ENCODE data around the gene HGS.

The HGS gene, protein sequence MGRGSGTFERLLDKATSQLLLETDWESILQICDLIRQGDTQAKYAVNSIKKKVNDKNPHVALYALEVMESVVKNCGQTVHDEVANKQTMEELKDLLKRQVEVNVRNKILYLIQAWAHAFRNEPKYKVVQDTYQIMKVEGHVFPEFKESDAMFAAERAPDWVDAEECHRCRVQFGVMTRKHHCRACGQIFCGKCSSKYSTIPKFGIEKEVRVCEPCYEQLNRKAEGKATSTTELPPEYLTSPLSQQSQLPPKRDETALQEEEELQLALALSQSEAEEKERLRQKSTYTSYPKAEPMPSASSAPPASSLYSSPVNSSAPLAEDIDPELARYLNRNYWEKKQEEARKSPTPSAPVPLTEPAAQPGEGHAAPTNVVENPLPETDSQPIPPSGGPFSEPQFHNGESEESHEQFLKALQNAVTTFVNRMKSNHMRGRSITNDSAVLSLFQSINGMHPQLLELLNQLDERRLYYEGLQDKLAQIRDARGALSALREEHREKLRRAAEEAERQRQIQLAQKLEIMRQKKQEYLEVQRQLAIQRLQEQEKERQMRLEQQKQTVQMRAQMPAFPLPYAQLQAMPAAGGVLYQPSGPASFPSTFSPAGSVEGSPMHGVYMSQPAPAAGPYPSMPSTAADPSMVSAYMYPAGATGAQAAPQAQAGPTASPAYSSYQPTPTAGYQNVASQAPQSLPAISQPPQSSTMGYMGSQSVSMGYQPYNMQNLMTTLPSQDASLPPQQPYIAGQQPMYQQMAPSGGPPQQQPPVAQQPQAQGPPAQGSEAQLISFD

GRCh38 chr17:81683584-81684441 is at the start of gene HGS, which contains the start of gene ARL16:
Gene HGS, plus strand, starts transcription at chr17:81684011. Its CDS starts 56 bp downstream, at chr17:81684067.
Gene ARL16, minus strand, starts transcription at chr17:81683797. Its CDS starts 44 bp downstream, at chr17:81683753.
- DNase-seq (ENCODE audit: low read depth in 3 of 3): peak; percentile 95 to 97 (median 95)

DNA sequence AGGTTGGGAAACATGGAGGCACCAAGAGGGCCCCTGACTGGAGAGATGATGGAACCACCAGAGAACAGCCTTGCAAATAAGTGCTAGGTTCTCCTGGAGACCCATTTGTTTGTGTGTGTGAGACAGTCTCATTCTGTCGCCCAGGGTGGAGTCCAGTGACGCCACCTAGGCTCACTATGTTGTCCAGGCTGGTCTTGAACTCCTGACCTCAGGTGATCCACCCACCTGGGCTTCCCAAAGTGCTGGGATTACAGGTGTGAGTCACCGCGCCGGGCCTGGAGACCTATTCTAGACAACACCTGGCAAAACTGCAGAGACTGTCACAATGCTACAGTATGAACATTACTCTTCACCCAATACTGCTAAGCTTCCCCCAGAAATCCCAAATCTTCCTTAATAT is 48.4 kb upstream of the HGS start:
- DNase-seq (ENCODE audit: low read depth in 3 of 3): no peak

- no peak for DNase-seq (ENCODE audit: low read depth in 3 of 3)
These were observed 47.8 kb upstream of the HGS start for GRCh38 chr17:81635973-81636504.

DNA sequence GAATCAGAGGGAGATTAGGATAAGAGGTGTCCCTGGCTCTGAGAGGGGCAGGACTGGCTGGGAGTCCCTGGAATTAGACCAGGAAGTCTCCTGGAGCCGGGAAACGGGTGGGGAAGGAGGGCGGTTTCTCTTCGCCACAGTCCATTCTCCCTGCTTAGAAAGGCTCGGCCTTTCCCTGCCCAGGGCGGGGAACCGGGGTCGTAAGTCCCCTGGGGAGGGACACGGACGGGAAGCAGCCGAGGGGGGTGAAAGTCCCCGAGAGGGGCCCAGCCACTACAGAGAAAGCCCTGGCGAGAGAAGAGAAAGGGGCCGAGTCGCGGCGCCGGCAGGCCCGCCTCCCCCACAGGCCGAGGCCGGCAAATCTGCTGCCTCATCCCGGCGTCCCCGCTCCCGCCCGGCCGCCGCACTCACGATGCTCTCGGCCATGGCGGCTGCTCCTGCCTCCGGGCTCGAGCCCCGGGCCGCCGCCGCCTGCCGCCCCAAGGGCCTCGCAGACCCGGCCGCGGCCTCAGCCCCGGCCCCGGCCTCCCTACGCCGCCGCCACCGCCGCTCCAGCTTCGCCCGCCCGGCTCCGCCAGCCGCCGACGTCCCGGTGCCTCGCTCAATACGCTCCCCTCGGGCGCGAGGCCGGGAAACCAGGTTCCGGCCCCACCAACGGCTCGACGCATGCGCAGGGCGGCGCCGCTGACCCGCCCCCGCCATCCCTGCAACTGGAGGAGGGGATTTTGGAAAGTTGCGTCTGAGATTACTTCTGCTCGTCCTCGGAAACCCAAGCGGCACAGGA is 47.1 kb upstream of the HGS start, which contains the start of the genes NPLOC4 and TSPAN10:
Gene NPLOC4, minus strand, starts transcription at position 608 of the 784 bp plus-strand sequence. Its CDS starts 182 bp downstream, at position 426.
Gene TSPAN10, plus strand, starts transcription at position 692 of the 784 bp plus-strand sequence. CDS start 5,217 bp downstream, outside the sequence.
- DNase-seq (ENCODE audit: low read depth in 3 of 3): peak; percentile 73 to 87 (median 85)

- no peak for DNase-seq (ENCODE audit: low read depth in 3 of 3)
These were observed 45.1 kb upstream of the HGS start for GRCh38 chr17:81638683-81639082.

DNA sequence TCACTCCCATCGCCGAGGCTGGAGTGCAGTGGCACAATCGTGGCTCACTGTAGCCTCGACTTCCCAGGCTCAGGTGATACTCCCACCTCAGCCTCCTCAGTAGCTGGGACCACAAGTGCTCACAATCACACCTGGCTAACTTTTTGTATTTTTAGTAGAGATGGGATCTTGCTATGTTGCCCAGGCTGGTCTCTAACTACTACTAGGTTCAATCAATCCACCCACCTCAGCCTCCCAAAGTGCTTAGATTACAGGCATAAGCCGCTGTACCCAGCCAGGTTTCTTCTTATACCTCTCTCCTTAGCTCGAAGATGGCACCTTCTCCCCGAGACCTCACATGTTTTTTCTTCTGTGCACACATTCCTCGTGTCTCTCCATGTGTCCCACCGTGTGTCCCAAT is 43.8 kb upstream of the HGS start:
- no peak for DNase-seq (ENCODE audit: low read depth in 3 of 3)

GRCh38 chr17:81641825-81642489 is 41.9 kb upstream of the HGS start:
- no peak for DNase-seq (ENCODE audit: low read depth in 3 of 3)

DNA sequence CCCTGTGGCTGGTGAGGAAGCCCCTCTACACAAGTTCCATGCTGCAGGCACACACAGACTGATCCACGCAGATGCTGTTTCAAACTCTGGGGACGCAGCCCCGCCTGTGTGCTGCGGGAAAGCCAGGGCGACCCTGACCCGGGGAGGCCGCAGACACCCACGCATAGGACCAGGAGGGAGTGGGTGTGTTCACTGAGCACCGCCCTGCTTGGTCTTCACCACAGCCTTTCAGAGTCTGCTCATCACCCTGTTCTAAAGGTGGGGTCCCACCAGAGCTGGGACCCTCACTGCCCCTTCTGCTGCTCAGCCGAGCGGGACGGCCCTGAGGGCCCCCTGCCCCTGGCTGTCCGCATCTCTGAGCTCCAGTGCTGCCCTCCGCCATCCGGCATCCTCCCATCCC is 39.3 kb upstream of the HGS start:
- no peak for DNase-seq (ENCODE audit: low read depth in 3 of 3)

- no peak for DNase-seq (ENCODE audit: low read depth in 3 of 3)
These were observed 38.5 kb upstream of the HGS start for GRCh38 chr17:81644976-81645952.

- DNase-seq (ENCODE audit: low read depth in 3 of 3): no peak
These were observed 36.8 kb upstream of the HGS start for GRCh38 chr17:81646869-81647600.

GRCh38 chr17:81647640-81648012 is 36.2 kb upstream of the HGS start:
- no peak for DNase-seq (ENCODE audit: low read depth in 3 of 3)

DNA sequence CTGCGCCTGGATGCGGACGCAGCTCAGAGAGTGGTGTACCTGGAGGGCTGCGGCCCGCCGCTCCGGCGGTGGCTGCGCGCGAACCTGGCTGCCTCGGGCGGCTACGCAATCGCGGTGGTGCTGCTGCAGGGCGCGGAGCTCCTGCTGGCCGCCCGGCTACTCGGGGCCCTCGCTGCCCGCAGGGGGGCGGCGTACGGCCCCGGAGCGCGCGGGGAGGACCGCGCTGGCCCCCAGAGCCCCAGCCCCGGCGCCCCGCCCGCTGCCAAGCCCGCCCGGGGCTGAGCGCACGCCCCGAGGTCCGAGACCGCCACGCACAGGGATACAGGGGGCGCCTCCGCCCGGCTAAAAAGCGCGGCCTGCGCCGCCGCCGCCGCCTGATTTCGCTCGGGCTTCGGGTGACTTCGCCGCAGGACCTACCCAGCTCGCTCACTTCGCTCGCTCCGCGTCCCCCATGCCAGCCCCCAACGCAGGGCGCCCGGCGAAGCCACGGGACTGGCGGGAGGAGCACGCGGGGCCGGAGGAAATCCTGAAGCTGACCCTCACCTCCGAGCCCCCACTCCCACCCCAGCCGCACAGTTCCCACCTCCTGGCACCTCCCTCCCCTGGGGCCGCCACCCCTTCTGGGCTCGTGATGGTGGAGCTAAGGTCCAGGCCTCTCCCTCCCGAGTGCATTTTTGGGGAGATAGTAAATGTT is 35.7 kb upstream of the HGS start:
- DNase-seq (ENCODE audit: low read depth in 3 of 3): no peak

DNA sequence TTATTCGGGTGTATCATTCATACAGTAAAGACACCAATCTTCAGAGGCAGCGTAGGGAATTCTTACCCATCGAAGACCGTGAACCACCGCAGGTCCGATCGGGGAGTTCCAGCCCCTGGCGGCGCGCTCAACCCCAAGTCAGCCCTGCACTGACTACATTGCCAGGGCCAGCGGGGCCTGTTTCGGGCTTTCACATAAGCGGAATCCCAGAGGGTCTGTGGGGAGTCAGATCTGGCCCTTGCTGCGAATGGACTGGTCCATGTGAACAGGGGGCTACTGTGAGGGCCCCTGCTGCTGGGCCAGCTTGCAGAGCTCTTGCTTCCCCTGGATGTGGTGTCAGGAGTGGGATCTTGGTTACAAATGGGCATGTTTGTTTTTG is 35.1 kb upstream of the HGS start:
- DNase-seq (ENCODE audit: low read depth in 3 of 3): no peak

DNA sequence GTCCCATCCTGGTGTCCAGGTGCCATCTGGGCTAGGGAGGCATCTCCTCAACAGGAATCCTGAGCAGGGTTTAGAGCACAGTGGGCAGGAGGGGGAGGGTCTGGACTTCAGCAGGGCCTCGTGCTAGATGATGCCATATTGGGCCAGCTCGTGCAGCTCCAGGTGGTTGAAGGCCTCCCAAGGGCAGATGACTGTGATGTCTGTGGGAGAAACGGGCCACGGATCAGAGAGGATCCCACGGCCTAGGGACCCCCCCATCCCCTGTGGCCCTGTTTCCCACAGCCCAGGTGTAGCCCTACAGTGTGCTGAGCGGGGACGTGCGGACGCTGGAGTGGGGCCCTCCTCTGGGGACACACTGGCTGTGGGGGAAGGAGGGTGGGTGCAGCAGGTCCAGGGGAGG is 32.9 kb upstream of the HGS start:
- no peak for DNase-seq (ENCODE audit: low read depth in 3 of 3)

GRCh38 chr17:81651692-81652091 is 32.1 kb upstream of the HGS start:
- DNase-seq (ENCODE audit: low read depth in 3 of 3): no peak

DNA sequence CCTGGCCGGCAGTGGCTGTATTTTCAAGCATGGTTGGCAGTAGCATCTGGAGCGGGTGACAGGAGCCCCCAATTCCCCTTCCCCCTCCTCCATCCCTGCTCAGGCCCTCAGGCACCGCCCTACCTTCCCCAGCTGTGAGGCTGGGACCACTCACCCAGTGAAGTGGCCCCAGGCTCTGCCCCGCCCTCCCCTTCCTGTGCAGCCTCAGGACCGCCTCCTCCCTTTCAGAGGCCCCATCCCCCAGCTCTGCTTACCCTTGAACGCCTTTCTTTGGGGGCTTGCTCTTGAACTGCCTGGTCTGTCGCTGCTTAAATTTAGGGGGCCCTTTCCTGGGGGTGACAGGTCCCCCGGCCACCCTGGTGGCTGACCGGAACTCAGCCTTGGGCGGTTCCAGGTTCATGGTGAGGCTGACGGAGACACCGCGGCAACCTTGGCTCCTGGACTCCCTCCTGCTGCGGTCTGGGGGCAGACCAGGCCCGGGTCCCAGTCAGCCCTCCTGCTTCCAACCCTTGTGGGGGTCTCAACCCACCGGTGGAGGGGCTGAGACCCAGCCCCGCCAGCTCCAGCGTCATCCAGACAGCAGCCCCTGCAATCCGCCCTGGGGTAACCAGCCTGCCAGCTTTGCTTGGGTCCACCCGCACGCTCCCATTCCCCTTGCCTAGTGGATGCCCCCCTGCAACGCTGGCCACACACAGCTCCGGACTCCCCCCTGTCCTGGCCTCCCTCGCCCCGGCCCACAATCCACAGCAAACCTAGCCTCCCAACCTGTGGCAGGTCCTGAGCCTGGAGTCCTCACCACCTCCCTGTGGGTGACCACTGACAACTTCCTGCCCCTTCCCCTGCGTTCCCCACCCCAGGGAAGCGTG is 30.7 kb upstream of the HGS start:
- DNase-seq (ENCODE audit: low read depth in 3 of 3): no peak
